Tibial nerve (tissue), 4 donors: ENCODE results near the gene GIMAP8.

ENCODE experiments used
- CTCF ChIP-seq, 5 experiments: fragments of 200-600 bp in 3 of 5; fragments of 450-650 bp in 2 of 5; sonication (generic) in 3 of 5; IDR thresholded peaks; one replicate each; pipeline ENCODE4 v1.5.1; 2016 to 2019; ENCODE audit warnings: antibody characterized with exemption in 5 of 5, mild to moderate bottlenecking in 3 of 5, moderate library complexity in 2 of 5
- EP300 ChIP-seq, 2 donors: sonication (generic); formaldehyde crosslinking; IDR thresholded peaks; one replicate each; pipeline ENCODE4 v1.6.1; 2017; ENCODE audit warnings: antibody characterized with exemption in 2 of 2, mild to moderate bottlenecking in 1 of 2
- POLR2A ChIP-seq, 2 donors: fragments of 450-650 bp; IDR thresholded peaks; one replicate each; pipeline ENCODE4 v1.6.1; 2017; ENCODE audit warnings: antibody characterized with exemption in 2 of 2, mild to moderate bottlenecking in 2 of 2, moderate library complexity in 2 of 2

GRCh38 chr7:150520145-150520544, 69.7 kb downstream of the GIMAP8 start:
- TF ChIP-seq CTCF (IDR thresholded peaks at IDR 0.05) (no peak), EP300 (IDR thresholded peaks at IDR 0.05) (no peak), POLR2A (IDR thresholded peaks at IDR 0.05) (no peak)
